Prostate gland (tissue), 2 donors: Measurements from ENCODE around the gene COPS7B. TPM values are rescaled to one million over a fixed set of nuclear protein-coding genes. Genes with fewer than 3 reads are reported as not detected.

Source experiments
- DNase-seq: peaks from one replicate; pipeline ENCODE4 v3.0.0-alpha.2; 2019; ENCODE audit warnings: low spot score
- H3K27ac ChIP-seq, 2 donors: fragments of 200-600 bp; sonication (generic); 2 replicates each; pipeline ENCODE4 v1.5.1; 2017 to 2019
- H3K27me3 ChIP-seq: fragments of 200-600 bp; sonication (generic); replicated peaks from 2 replicates; pipeline ENCODE4 v1.5.1; 2019; ENCODE audit not compliant: insufficient read depth
- H3K36me3 ChIP-seq, 2 donors: fragments of 200-600 bp; sonication (generic); 1 replicate in 1 of 2; 2 replicates in 1 of 2; pipeline versions ENCODE4 v1.5.1 to v1.8.1; 2017 to 2019
- H3K4me1 ChIP-seq: fragments of 200-600 bp; sonication (generic); replicated peaks from 2 replicates; pipeline ENCODE4 v1.5.1; 2019
- H3K4me3 ChIP-seq, 2 donors: fragments of 200-600 bp; sonication (generic); 2 replicates each; pipeline ENCODE4 v1.5.1; 2017 to 2019
- H3K9me3 ChIP-seq: fragments of 200-600 bp; sonication (generic); 2 replicates; pipeline ENCODE4 v1.5.1; 2017
- POLR2A ChIP-seq: fragments of 450-650 bp; IDR thresholded peaks from one replicate; pipeline ENCODE4 v1.6.1; 2016; ENCODE audit warnings: antibody characterized with exemption, mild to moderate bottlenecking
- POLR2AphosphoS5 ChIP-seq: sonication (generic); formaldehyde crosslinking; IDR thresholded peaks from one replicate; pipeline ENCODE4 v1.6.1; 2017; ENCODE audit warnings: antibody characterized with exemption
- WGBS: methylation state at CpG from one replicate; pipeline ENCODE4 v1.1.5; 2018; 5-methylcytosine and 5-hydroxymethylcytosine counted together
- intact Hi-C: fragments of 100-400 bp; cut with DNase I; formaldehyde crosslinking; loops from one replicate; pipeline ENCODE4 v1.14.2; 2022
- total RNA-seq, 2 donors: library from RNA; depleted of rRNA; stranded (reverse); fragments of >200 nt; gene quantifications; one replicate each; pipeline ENCODE4 v1.1.0, GENCODE V29; 2016
- TF ChIP-seq, protein P1 (sequence below), 4 experiments: fragments of 200-600 bp in 2 of 4; fragments of 450-650 bp in 2 of 4; sonication (generic) in 2 of 4; IDR thresholded peaks; 1 replicate in 3 of 4; 2 replicates in 1 of 4; pipeline ENCODE4 v1.5.1; 2016 to 2019; ENCODE audit warnings: antibody characterized with exemption in 4 of 4, mild to moderate bottlenecking in 2 of 4, moderate library complexity in 2 of 4

Gene COPS7B
- total RNA-seq, 2 donors from 2014 or later = 20.4 to 42.7 TPM

- H3K4me1 ChIP-seq = no peaks in the 10 kb centered on the region
- intact Hi-C loops = loop anchor here (10.0 kb wide), 1 partner anchor 183 kb away; the partner anchor contains the start of gene DIS3L2
These were observed 4.2 kb upstream of the COPS7B start for GRCh38 chr2:231781798-231782726.

GRCh38 chr2:231785413-231785812, 832 bp upstream of the COPS7B start:
- no peaks in the 10 kb centered on the region for H3K9me3 ChIP-seq
- no peaks in the 10 kb centered on the region for H3K27me3 ChIP-seq
- no peak overlapping the region for H3K27ac ChIP-seq
- DNase-seq = no peak
- intact Hi-C loops = loop anchor here (10.0 kb wide), 1 partner anchor 179 kb away; the partner anchor contains the start of gene DIS3L2
- 85% methylated on average over 2 of the region's 2 CpGs for WGBS
- H3K36me3 ChIP-seq = no peaks in the 10 kb centered on the region
- TF ChIP-seq POLR2A (no peak), POLR2AphosphoS5 (no peak)
- TF ChIP-seq, protein P1, sequence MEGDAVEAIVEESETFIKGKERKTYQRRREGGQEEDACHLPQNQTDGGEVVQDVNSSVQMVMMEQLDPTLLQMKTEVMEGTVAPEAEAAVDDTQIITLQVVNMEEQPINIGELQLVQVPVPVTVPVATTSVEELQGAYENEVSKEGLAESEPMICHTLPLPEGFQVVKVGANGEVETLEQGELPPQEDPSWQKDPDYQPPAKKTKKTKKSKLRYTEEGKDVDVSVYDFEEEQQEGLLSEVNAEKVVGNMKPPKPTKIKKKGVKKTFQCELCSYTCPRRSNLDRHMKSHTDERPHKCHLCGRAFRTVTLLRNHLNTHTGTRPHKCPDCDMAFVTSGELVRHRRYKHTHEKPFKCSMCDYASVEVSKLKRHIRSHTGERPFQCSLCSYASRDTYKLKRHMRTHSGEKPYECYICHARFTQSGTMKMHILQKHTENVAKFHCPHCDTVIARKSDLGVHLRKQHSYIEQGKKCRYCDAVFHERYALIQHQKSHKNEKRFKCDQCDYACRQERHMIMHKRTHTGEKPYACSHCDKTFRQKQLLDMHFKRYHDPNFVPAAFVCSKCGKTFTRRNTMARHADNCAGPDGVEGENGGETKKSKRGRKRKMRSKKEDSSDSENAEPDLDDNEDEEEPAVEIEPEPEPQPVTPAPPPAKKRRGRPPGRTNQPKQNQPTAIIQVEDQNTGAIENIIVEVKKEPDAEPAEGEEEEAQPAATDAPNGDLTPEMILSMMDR (IDR thresholded peaks at IDR 0.05) = no peak
- H3K4me3 ChIP-seq = no peak overlapping the region
- H3K4me1 ChIP-seq = no peaks in the 10 kb centered on the region

More at GRCh38 chr2:231781798-231782726, 4.2 kb upstream of the COPS7B start:
- peak overlapping the region; percentile 72 to 91 for H3K27ac ChIP-seq
- TF ChIP-seq POLR2A (peak; percentile 60), POLR2AphosphoS5 (no peak)
- peak overlapping the region; percentile 74 to 96 for H3K4me3 ChIP-seq
- no peaks in the 10 kb centered on the region for H3K36me3 ChIP-seq
- peak; percentile 20 for DNase-seq
- H3K27me3 ChIP-seq = no peaks in the 10 kb centered on the region
- no peaks in the 10 kb centered on the region for H3K9me3 ChIP-seq
- 3% methylated on average over 12 of the region's 12 CpGs for WGBS

DNA sequence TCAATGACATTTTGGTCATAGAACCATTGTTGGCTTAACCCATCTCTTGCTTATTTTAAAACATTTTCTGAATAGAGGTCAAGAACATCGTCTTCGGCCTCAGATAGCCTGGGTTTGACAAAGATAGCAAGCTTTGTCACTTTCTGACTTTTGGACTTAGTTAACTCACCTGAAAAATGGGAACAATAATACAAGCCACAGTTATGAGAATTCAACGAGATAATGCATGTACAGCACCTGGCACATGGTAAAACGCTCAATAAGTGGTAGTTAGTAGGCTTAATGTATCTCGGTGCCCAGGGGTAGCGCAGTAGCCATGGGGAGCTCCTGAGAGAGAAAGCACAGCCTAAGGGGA, 446 bp upstream of the COPS7B start:
- H3K27ac ChIP-seq = peak overlapping the region; percentile 50 to 58
- WGBS = 33% methylated on average over 6 of the region's 6 CpGs
- no peaks in the 10 kb centered on the region for H3K9me3 ChIP-seq
- peak overlapping the region; percentile 69 to 95 for H3K4me3 ChIP-seq
- H3K27me3 ChIP-seq = no peaks in the 10 kb centered on the region
- H3K36me3 ChIP-seq = no peaks in the 10 kb centered on the region
- DNase-seq = no peak
- intact Hi-C loops = loop anchor here (10.0 kb wide), 1 partner anchor 179 kb away; the partner anchor contains the start of gene DIS3L2
- TF ChIP-seq POLR2A (no peak), POLR2AphosphoS5 (no peak)
- TF ChIP-seq, protein P1 (IDR thresholded peaks at IDR 0.05) = no peak
- H3K4me1 ChIP-seq = no peaks in the 10 kb centered on the region

GRCh38 chr2:231786917-231787292, 660 bp downstream of the COPS7B start:
- Histone ChIP-seq H3K9me3 (no peaks in the 10 kb centered on the region), H3K36me3 (no peaks in the 10 kb centered on the region), H3K4me1 (no peaks in the 10 kb centered on the region), H3K4me3 (peak overlapping the region; percentile 69 to 95), H3K27ac (no peak overlapping the region), H3K27me3 (no peaks in the 10 kb centered on the region)
- TF ChIP-seq, protein P1 (IDR thresholded peaks at IDR 0.05) = no peak
- no peak for TF ChIP-seq POLR2A
- intact Hi-C loops = loop anchor here (10.0 kb wide), 1 partner anchor 178 kb away; the partner anchor contains the start of gene DIS3L2
- DNase-seq = no peak
- 8% methylated on average over 11 of the region's 11 CpGs for WGBS

GRCh38 chr2:231791107-231791506, 4.9 kb downstream of the COPS7B start:
- WGBS = 60% methylated on average over 3 of the region's 3 CpGs
- no peak for DNase-seq

More at GRCh38 chr2:231791107-231791506, 4.9 kb downstream of the COPS7B start:
- TF ChIP-seq, protein P1 (IDR thresholded peaks at IDR 0.05) = no peak
- TF ChIP-seq POLR2A = no peak
- no peak for TF ChIP-seq POLR2AphosphoS5
- Histone ChIP-seq H3K27ac (no peak overlapping the region), H3K9me3 (no peaks in the 10 kb centered on the region), H3K4me3 (no peak overlapping the region), H3K27me3 (no peaks in the 10 kb centered on the region), H3K36me3 (no peaks in the 10 kb centered on the region), H3K4me1 (no peaks in the 10 kb centered on the region)
- intact Hi-C loops = no loop called here
